ENCODE measurements around the gene EIF2B1.
A peak's percentile ranks its signal among the peaks of the same experiment; 100 is the strongest.

DNA sequence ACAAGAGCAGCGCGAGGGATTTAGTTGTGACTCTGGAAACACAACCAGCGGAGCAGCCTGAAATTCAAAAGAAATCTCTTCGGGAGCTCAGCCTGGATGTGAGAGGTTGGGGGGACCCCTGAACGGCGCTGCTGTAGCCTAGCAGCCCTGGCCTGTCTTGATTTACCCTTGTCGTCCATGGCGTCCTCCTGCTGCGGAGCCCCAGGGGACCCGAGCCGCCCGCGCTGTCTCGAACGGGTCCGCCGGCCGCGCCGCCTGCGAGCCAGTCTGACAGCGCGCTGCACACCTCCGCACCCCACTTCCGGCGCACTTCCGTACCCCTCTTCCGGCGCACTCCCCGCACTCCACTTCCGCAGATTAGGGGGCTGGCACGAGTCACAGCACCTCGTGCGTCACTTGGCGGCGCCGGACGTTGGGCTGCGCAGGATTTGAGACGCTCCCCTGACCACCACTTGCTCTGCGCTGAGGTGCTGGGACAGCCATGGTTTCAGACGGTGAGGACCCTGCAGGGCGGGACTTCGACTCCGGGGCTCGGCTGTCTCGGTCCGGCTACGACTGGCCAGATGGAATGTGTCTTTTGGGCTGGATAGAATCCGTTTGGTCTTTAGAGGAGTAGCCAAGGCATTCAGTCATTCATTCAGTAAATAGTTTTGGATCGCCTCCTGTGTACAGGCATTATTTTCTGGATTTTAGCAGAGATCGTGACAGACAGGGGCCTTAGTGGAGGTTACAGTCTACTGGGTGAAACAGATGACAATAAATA lies at the start of gene EIF2B1, which contains the start of gene GTF2H3:
- TF ChIP-seq POLR2A (IDR thresholded peaks at IDR 0.05) = peak; percentile 63 to 85
- TF ChIP-seq, protein P1, sequence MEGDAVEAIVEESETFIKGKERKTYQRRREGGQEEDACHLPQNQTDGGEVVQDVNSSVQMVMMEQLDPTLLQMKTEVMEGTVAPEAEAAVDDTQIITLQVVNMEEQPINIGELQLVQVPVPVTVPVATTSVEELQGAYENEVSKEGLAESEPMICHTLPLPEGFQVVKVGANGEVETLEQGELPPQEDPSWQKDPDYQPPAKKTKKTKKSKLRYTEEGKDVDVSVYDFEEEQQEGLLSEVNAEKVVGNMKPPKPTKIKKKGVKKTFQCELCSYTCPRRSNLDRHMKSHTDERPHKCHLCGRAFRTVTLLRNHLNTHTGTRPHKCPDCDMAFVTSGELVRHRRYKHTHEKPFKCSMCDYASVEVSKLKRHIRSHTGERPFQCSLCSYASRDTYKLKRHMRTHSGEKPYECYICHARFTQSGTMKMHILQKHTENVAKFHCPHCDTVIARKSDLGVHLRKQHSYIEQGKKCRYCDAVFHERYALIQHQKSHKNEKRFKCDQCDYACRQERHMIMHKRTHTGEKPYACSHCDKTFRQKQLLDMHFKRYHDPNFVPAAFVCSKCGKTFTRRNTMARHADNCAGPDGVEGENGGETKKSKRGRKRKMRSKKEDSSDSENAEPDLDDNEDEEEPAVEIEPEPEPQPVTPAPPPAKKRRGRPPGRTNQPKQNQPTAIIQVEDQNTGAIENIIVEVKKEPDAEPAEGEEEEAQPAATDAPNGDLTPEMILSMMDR (IDR thresholded peaks at IDR 0.05) = peak in 1 of 6 experiments; percentile 9
